Amniotic stem cell (primary cell): ENCODE data around the gene ARHGEF26.

Experiments used
- DNase-seq: peaks from one replicate; lab custom pipeline; 2025; lab: John Stamatoyannopoulos, UW

The ARHGEF26 gene

GRCh38 chr3:154113609-154114008 lies 7.6 kb upstream of the ARHGEF26 start:
- DNase-seq: no peak

GRCh38 chr3:154115332-154115731 lies 5.9 kb upstream of the ARHGEF26 start:
- DNase-seq: no peak

GRCh38 chr3:154119951-154120350 lies 1.2 kb upstream of the ARHGEF26 start:
- no peak for DNase-seq

DNA sequence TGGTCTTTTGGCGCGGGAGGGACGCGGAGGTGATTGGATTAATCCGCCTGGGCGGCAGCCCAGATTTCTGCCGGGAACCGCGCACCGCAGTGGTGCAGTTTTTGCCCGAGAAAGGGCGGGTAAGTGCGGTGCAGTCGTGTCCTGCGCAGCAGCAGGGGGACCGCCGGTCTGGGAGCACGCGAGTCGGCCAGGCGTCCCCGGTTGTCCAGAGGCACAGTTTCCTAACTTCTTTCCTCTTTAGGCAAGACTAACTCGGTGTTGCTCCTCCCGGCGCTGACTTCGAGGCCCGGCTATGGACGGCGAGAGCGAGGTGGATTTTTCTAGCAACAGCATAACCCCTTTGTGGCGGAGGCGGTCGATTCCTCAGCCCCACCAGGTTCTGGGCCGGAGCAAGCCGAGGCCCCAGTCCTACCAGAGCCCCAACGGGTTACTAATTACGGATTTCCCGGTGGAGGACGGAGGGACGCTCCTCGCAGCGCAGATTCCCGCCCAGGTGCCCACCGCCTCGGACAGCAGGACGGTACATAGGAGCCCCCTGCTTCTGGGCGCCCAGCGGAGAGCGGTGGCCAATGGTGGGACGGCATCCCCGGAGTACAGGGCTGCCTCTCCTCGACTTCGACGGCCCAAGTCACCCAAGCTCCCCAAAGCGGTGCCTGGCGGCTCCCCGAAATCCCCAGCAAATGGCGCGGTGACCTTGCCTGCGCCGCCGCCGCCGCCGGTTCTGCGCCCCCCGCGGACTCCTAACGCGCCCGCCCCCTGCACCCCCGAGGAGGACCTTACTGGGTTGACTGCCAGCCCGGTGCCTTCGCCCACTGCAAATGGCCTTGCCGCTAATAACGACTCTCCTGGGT lies 736 bp downstream of the ARHGEF26 start:
- no peak for DNase-seq

- no peak for DNase-seq
Observed at GRCh38 chr3:154122552-154122911, 1.3 kb downstream of the ARHGEF26 start.

GRCh38 chr3:154122912-154123559 lies 1.8 kb downstream of the ARHGEF26 start:
- no peak for DNase-seq

- DNase-seq: no peak
Observed at GRCh38 chr3:154123906-154124305, 2.7 kb downstream of the ARHGEF26 start.

DNA sequence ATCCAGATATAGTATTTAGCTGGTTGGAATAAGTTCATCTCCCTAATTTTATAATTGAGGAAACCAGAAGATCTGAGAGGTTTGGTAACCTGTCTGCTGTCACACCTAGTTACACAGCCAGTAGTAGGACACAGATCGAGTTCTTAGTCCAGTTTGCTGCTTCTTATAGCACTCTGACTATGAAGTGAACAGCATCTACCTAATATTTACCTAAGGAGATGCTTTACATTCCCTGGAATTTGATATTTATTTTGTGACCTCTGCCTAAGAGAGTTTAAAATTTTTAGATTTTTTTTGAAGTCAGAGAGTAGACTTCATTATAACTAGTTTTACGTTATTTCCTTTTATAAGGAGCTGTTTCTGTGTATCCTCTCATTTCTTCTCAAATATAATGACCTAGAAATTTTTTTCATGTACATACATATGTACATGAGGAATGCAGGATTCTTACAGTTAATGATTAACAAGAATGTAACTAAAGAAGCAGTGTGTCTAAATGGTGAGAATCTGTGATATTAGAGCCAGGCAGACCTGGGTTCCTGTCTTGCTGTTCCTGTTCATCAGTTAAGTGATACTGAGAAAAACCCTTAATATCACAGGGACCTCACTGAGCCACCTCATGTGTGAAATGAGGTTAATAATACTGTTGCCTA lies 4.3 kb downstream of the ARHGEF26 start:
- DNase-seq: no peak

DNA sequence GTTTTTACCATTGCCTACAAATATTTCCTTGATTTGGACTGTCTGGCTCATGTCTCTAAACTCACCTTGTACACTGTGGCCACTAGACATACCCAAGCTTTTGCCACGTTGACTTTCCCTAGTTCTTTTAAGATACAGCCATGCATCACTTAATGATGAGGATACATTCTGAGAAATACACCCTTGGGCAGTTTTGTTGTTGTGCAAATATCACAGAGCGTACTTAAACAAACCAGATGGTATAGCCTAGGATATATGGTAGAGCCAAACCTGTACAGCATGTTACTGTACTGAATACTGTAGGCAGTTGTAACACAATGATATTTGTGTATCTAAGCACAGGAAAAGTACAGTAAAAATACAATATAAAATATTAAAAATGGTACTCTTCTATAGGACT lies 5.5 kb downstream of the ARHGEF26 start:
- DNase-seq: no peak

DNA sequence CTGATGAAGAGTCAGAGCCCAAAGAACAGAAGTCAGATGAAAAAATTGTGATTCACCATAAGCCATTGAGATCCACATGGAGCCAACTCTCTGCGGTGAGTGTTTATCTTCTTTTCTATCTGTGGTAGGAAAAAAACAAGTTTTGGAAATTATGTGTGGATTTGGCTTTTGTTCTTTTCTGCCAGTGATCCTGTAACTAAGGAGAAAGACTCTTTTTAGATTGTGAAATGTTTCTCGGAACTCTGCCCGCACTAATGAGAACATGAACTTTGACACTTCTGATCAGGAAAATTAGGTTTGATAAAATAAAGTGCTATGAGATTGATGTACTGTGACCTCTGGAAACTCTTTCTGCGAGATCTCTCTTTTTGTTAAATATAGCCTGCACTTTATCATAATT lies 8.4 kb downstream of the ARHGEF26 start:
- no peak for DNase-seq

GRCh38 chr3:154130540-154130939 lies 9.3 kb downstream of the ARHGEF26 start:
- DNase-seq: no peak

DNA sequence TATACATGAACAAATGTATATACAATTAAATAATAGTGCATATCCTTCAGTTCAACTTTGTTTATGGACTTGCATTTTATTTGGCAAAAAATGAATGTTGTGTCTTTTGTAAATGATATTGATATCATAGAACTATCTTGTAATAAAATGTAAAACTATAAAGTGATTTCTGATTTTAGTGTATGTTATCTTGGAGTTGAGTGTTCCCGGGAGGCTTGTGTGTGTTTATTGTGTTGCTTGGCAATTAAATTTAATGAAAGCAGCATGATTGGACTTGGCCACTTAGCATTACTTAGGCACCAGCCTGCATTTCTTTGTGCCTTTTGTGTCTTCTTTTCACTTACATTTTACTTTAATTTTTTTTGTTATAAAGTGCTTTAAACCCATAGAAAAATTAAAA lies 10.6 kb downstream of the ARHGEF26 start:
- DNase-seq: no peak

DNA sequence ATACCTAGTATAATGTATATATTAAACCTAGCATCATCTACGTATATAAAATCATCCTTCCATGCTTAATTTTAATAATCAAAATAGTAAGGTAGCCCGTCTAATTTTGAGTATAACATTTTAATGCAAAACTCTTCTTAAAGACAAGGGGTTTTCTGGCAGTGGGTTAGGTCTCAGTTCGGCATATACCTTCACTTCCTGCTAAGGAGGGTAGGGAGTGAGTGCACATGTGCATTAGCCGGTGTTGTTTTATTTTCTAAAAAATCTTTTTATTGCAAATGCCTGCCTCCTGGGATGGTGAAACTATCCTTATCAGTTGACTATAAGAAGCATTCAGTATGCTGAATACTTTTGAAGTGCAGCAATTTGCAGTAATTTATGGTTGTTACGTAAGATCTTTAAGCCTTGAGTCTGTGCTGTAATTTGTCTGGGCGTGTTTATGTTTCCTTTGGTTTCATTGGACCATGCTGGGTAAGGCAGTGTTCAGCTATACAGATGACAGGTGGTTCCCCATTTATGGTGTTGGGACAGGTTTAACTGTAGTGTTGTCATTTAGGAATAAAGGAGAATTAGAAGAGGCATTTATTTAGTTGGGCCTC lies 11.7 kb downstream of the ARHGEF26 start:
- no peak for DNase-seq

- DNase-seq: no peak
Observed at GRCh38 chr3:154135511-154136173, 14.5 kb downstream of the ARHGEF26 start.

- DNase-seq: no peak
Observed at GRCh38 chr3:154137036-154137435, 15.8 kb downstream of the ARHGEF26 start.

DNA sequence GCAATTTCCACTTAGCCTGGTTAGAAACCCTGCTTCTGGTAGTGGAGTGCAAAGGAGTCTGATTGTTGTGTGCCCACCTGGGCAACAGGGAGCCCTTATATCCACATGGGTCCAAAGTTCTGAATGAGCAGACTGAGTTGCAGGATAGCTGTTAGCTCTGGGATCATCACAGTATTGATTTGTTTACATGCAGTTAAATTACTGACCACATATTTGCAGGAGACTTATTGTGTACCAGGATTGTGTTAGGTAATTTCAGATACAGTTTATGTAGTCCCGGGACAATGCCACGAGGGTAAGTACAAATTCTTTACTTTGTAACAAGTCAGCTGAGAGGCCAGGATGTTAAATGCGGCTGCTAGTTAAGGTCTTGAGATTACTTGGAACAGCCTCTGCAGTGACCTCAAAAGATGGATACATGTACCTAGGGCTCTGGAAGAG lies 18.8 kb downstream of the ARHGEF26 start:
- DNase-seq: no peak

- DNase-seq: no peak
Observed at GRCh38 chr3:154142608-154143007, 21.4 kb downstream of the ARHGEF26 start.

DNA sequence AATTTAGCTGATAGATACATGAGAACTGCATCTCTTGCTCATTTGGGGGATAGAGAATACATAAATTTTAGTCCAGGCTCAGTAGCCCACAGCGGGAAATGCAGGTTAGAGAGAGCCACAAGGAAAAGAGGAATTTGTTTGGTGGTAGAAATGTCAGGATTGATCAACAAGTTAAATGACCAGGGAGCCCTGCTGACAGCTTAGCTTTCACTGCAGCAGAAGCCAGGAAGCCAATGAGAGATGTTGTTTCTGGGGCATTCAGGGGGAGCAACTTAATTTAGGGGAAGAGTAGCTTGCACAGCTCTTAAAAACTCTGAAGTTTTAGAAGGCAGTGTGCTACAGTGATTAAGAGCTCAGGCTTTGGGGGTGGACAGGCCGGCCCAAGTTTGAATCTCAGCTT lies 22.7 kb downstream of the ARHGEF26 start:
- DNase-seq: no peak

DNA sequence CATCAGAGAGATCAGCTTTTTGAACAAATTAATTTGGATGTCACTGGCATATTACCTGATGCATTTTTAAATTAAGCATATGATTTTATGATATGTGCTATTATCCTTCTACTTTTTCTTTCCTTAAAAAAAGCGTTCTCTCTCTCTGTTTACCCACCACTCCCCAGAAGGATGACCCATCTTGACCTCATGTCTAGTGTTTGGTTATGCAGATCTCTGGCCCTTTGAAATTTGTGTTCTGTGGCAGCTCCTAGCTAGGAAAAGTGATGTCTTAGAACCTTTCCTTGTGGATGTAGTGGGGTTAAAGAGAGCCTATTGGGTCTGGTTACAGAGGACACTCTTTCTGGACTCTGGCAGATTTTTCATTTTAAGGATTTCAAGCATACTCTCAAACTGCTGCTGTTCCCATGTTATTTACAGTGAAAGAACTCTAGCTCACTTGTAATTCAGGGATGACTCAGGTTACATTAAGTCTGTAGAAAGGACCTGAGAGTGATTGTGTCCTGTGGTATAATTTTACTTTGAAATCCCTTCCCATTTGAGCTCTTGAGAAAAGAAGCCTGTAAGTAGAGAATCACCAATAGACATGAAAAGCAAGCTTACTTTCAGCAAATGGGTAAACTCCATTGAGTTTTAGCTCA lies 23.8 kb downstream of the ARHGEF26 start:
- DNase-seq: no peak

- DNase-seq: no peak
Observed at GRCh38 chr3:154148541-154148940, 27.4 kb downstream of the ARHGEF26 start.

GRCh38 chr3:154149286-154149685 lies 28.1 kb downstream of the ARHGEF26 start:
- no peak for DNase-seq

DNA sequence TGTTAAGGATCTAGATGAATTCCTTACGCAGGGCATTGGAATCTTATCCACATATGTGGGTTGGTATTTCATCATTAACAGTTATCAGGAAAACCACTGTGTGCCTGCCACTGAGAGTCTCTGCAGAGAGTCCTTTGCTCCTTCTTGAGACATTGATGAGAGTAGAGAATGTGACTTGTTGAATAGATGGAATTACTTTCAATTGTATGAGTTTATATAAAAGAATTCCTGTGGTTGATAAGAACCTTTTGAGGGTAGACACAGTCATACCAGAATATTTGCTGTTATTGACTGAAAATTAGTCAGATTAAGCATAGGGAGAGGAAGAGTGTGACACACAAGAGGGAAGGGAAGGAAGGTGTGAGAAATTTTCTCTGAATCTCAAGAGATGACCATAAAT lies 30.8 kb downstream of the ARHGEF26 start:
- no peak for DNase-seq
